ENCODE measurements around the gene SLC26A8.

- TF ChIP-seq CTCF (IDR thresholded peaks at IDR 0.05) (no peak), POLR2A (IDR thresholded peaks at IDR 0.05) (no peak)
Observed at GRCh38 chr6:36073587-36073986, 49.1 kb upstream of the SLC26A8 start.
